ENCODE data around the gene ARHGAP24.

GRCh38 chr4:85557016-85557901 lies 82.3 kb downstream of the ARHGAP24 start:
- TF ChIP-seq POLR2AphosphoS5 (IDR thresholded peaks at IDR 0.05) (no peak), POLR2A (IDR thresholded peaks at IDR 0.05) (no peak), CTCF (IDR thresholded peaks at IDR 0.05) (no peak)

Data from breast epithelium (tissue), 3 donors.